HL-60 (cell line): ENCODE results near the gene VPS26A.

Experiments used
- DNase-seq, 2 experiments: peaks; one replicate each; pipeline ENCODE4 v3.0.0-alpha.2; 2010 to 2020; ENCODE audit warnings: low read depth in 1 of 2, low spot score in 1 of 2
- H3K27ac ChIP-seq: fragments of 250-450 bp; sonication (Bioruptor Pico); replicated peaks from 2 replicates; pipeline ENCODE4 v1.5.1; 2020; ENCODE audit warnings: mild to moderate bottlenecking, moderate library complexity
- H3K27me3 ChIP-seq: fragments of 250-450 bp; sonication (Bioruptor Pico); 2 replicates; pipeline ENCODE4 v1.5.1; 2021; ENCODE audit warnings: mild to moderate bottlenecking, moderate library complexity; ENCODE audit not compliant: insufficient read depth, poor library complexity, severe bottlenecking
- H3K4me3 ChIP-seq: replicated peaks from 2 replicates; pipeline ENCODE4 v1.5.1; 2011; ENCODE audit warnings: mild to moderate bottlenecking, control low read depth, low read length; ENCODE audit not compliant: insufficient read depth
- GABPA ChIP-seq: IDR thresholded peaks from 2 replicates; pipeline ENCODE4 v1.6.1; 2012; ENCODE audit warnings: low read depth
- POLR2AphosphoS5 ChIP-seq: IDR thresholded peaks from 2 replicates; pipeline ENCODE4 v1.6.1; 2012; ENCODE audit warnings: low read depth
- REST ChIP-seq: IDR thresholded peaks from 2 replicates; pipeline ENCODE4 v1.6.1; 2012; ENCODE audit warnings: low read depth; ENCODE audit not compliant: insufficient replicate concordance
- SPI1 ChIP-seq: IDR thresholded peaks from 2 replicates; pipeline ENCODE4 v1.6.1; 2012; ENCODE audit warnings: low read depth, mild to moderate bottlenecking, borderline replicate concordance
- TF ChIP-seq, protein P1 (sequence below): IDR thresholded peaks from one replicate; pipeline ENCODE4 v1.5.1; 2011; ENCODE audit warnings: low read length, control low read depth, inconsistent platforms; ENCODE audit not compliant: insufficient read depth

The VPS26A gene

DNA sequence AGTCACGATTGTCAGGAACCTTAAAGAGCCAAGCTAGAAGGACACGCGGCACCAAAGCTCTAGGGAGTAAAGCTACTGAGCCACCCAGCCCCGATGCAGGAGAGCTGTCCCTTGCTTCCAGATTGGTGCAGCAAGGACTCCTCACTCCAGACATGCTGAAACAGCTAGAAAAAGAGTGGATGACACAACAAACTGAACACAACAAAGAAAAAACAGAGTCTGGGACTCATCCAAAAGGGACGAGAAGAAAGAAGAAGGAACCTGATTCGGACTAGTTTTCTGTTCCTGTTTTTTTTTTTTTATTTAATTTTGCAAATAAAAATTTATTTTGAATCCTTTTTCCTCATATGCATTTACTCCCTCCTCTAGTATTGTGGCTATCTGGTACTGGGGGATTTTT lies 84.8 kb downstream of the VPS26A start:
- DNase-seq = no peak
- no peak overlapping the region for H3K27ac ChIP-seq
- H3K27me3 ChIP-seq = no peaks in the 10 kb centered on the region
- TF ChIP-seq SPI1 (no peak), GABPA (no peak), REST (no peak), POLR2AphosphoS5 (no peak)
- TF ChIP-seq, protein P1, sequence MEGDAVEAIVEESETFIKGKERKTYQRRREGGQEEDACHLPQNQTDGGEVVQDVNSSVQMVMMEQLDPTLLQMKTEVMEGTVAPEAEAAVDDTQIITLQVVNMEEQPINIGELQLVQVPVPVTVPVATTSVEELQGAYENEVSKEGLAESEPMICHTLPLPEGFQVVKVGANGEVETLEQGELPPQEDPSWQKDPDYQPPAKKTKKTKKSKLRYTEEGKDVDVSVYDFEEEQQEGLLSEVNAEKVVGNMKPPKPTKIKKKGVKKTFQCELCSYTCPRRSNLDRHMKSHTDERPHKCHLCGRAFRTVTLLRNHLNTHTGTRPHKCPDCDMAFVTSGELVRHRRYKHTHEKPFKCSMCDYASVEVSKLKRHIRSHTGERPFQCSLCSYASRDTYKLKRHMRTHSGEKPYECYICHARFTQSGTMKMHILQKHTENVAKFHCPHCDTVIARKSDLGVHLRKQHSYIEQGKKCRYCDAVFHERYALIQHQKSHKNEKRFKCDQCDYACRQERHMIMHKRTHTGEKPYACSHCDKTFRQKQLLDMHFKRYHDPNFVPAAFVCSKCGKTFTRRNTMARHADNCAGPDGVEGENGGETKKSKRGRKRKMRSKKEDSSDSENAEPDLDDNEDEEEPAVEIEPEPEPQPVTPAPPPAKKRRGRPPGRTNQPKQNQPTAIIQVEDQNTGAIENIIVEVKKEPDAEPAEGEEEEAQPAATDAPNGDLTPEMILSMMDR = no peak
- no peak overlapping the region for H3K4me3 ChIP-seq

DNA sequence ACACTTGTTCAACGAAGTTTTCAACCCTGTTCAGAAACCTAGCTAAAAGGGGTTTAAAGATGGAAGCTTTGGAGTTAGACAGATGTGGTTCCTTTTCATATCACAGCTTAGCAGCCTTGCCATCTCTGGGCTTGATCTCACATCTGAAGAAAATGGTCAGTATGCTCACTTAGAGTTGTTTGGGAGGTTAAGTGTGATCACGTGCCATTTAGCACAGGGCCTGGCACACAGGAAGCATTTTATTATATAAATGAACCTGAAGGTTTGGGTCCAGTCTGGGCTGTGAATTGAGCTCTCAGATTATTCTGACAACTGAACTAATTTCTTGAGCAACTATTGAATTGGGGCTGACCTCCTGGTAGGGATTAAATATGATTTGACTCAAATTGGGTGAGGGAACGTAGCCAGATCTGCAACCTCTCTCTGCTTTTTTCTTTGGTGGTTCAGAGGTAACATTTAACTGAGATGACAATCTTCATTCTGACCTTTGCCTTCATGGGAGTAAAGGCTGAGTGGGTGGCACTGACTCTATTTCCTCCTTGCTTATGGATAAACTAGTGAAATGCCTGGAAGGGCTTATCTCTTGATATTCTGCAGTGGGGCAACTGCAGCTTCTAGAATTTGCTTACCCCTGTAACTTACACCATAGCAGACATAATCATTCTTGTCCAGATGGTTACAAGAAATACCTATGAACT lies 86.0 kb downstream of the VPS26A start:
- no peaks in the 10 kb centered on the region for H3K27me3 ChIP-seq

DNA sequence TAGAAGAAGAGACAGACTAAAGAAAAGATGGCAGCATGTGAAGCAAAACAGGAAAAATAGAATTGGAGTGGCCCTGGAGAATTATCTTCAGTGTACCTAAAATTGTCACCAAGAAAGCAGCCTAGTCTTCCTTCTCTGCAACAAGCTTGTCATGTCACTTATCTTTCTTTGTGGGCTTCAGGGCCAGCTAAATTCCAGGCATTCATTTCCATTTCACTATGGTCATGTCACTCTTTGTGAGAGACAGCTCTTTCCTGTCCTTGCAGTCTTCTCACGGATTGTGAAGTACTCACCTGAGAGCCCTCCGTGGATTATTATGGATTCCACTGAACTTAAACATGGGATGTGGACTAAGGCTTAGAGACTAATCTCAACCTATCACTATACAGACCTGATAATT lies 87.1 kb downstream of the VPS26A start:
- no peaks in the 10 kb centered on the region for H3K27me3 ChIP-seq
- TF ChIP-seq GABPA (no peak), POLR2AphosphoS5 (no peak), SPI1 (no peak), REST (no peak)
- TF ChIP-seq, protein P1 = no peak
- H3K27ac ChIP-seq = no peak overlapping the region
- no peak overlapping the region for H3K4me3 ChIP-seq
- no peak for DNase-seq

More for the DNA sequence above, 86.0 kb downstream of the VPS26A start:
- Histone ChIP-seq H3K4me3 (no peak overlapping the region), H3K27ac (no peak overlapping the region)
- DNase-seq = no peak
- TF ChIP-seq POLR2AphosphoS5 = no peak
- TF ChIP-seq GABPA = no peak
- TF ChIP-seq, protein P1 = no peak
- TF ChIP-seq REST = no peak
- no peak for TF ChIP-seq SPI1
